ENCODE results near the gene TOMT.

GRCh38 chr11:72127923-72128322 is 22.2 kb downstream of the TOMT start:
- TF ChIP-seq TAF1 (IDR thresholded peaks at IDR 0.05; ENCODE audit: borderline replicate concordance, low read depth, low read length) (no peak), POLR2A (IDR thresholded peaks at IDR 0.05; ENCODE audit: low read depth, low read length) (no peak), POLR2AphosphoS5 (IDR thresholded peaks at IDR 0.05; ENCODE audit: low read depth, low read length) (no peak)

All from GM12892 (cell line).